ENCODE results near the gene ACYP2. TPM values are rescaled to one million over a fixed set of nuclear protein-coding genes. Genes with fewer than 3 reads are reported as not detected.

Gene ACYP2
- total RNA-seq, 4 donors from 2014 or later = 8.4 to 14.0 (median 9.8) TPM

- Histone ChIP-seq H3K27me3 (no peaks in the 10 kb centered on the region), H3K36me3 (no peaks in the 10 kb centered on the region), H3K4me1 (no peaks in the 10 kb centered on the region), H3K9me3 (no peaks in the 10 kb centered on the region), H3K27ac (no peak overlapping the region), H3K4me3 (no peak overlapping the region)
- TF ChIP-seq CTCF (IDR thresholded peaks at IDR 0.05) (no peak), POLR2A (IDR thresholded peaks at IDR 0.05) (no peak)
- no peak for DNase-seq
Measured at GRCh38 chr2:54249629-54250028, 134.2 kb downstream of the ACYP2 start.

DNA sequence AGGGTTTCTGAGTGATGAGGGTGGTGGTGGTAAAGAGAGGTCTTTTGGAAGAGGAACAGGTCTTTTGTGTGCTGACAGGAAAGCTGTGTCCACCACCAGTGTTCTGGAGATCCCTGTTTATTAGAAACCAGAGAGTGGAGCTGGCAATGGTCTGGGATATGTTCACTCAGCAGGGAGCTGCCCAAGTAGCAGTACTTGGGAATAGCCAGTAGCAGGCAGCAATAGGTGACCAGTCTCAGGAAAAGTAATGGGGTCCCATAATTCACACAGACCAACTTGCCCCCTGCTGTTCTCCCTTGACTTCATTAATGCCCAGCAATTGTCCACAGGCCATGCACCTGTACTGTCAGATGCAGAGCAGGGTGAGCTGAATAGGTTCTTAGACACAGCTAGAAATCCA lies 138.8 kb downstream of the ACYP2 start:
- TF ChIP-seq POLR2A (IDR thresholded peaks at IDR 0.05) (no peak), CTCF (IDR thresholded peaks at IDR 0.05) (no peak)
- Histone ChIP-seq H3K9me3 (no peaks in the 10 kb centered on the region), H3K27me3 (no peaks in the 10 kb centered on the region), H3K4me1 (no peaks in the 10 kb centered on the region), H3K4me3 (no peak overlapping the region), H3K36me3 (no peaks in the 10 kb centered on the region), H3K27ac (no peak overlapping the region)
- DNase-seq = no peak

GRCh38 chr2:54255230-54256090 lies 140.0 kb downstream of the ACYP2 start:
- DNase-seq = no peak
- Histone ChIP-seq H3K4me1 (no peaks in the 10 kb centered on the region), H3K9me3 (no peaks in the 10 kb centered on the region), H3K36me3 (no peaks in the 10 kb centered on the region), H3K4me3 (no peak overlapping the region), H3K27me3 (no peaks in the 10 kb centered on the region), H3K27ac (no peak overlapping the region)
- no peak for TF ChIP-seq POLR2A (IDR thresholded peaks at IDR 0.05)
- TF ChIP-seq CTCF (IDR thresholded peaks at IDR 0.05) = no peak

DNA sequence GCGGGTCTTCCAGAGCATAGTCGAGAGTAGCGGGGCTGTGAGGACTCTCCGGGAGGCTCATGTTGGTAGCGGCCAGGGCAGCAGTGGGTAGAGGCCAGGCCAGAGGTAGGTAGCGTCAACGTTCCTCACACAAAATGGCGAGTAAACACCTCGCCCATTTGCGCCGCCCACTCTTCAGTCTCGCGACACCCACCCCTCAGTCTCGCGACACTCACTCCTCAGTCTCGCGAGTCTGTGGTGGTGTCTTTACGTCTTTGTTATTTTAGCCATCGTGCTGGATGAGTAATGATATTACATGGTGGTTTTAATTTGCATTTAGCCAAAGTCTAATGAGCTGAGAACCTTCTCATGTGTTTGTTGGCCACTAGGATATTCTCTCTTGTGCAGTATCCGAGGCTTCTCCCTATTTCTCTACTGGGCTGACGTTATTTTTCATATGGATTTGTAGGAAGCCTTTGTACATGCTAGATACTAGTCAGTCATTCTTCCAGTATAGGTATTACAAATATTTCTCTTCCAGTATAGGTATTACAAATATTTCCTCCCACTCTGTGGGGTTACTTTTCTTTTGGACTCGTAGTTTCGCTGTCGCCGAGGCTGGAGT lies 140.8 kb downstream of the ACYP2 start, which contains the start of gene TSPYL6:
TSS of gene TSPYL6 (minus strand) at position 139 of the 604 bp plus-strand sequence. CDS start at position 61, 78 bp downstream.
- Histone ChIP-seq H3K4me3 (no peak within 1 kb of the TSS), H3K4me1 (no peaks in the 10 kb centered on the region), H3K27ac (no peak within 1 kb of the TSS), H3K27me3 (no peaks in the 10 kb centered on the region), H3K36me3 (no peaks in the 10 kb centered on the region), H3K9me3 (no peaks in the 10 kb centered on the region)
- DNase-seq = no peak
- TF ChIP-seq CTCF (IDR thresholded peaks at IDR 0.05) (no peak), POLR2A (IDR thresholded peaks at IDR 0.05) (no peak)

- no peak for DNase-seq
Measured at GRCh38 chr2:54258166-54258565, 142.8 kb downstream of the ACYP2 start.

More at GRCh38 chr2:54258166-54258565, 142.8 kb downstream of the ACYP2 start:
- H3K27me3 ChIP-seq = no peaks in the 10 kb centered on the region
- no peak overlapping the region for H3K4me3 ChIP-seq
- no peak for TF ChIP-seq POLR2A (IDR thresholded peaks at IDR 0.05)
- no peak for TF ChIP-seq CTCF (IDR thresholded peaks at IDR 0.05)
- no peaks in the 10 kb centered on the region for H3K4me1 ChIP-seq
- H3K36me3 ChIP-seq = no peaks in the 10 kb centered on the region
- H3K27ac ChIP-seq = no peak overlapping the region
- H3K9me3 ChIP-seq = no peaks in the 10 kb centered on the region

Data from Peyer's patch (tissue), 4 donors.